ENCODE data around the gene CRACDL. TPM values are rescaled to one million over a fixed set of nuclear protein-coding genes. Genes with fewer than 3 reads are reported as not detected.

The CRACDL gene
- total and polyA plus RNA-seq, 2 experiments from 2014 or later: 0.06 to 0.32 TPM

- no peak for DNase-seq (ENCODE audit: low read depth in 1 of 2, low spot score in 1 of 2)
- Histone ChIP-seq H3K4me1 (ENCODE audit: low read depth) (no peaks in the 10 kb centered on the region), H3K36me3 (no peaks in the 10 kb centered on the region), H3K27me3 (no peaks in the 10 kb centered on the region), H3K27ac (no peak overlapping the region), H3K9me3 (ENCODE audit: low read depth) (no peaks in the 10 kb centered on the region), H3K4me3 (no peak overlapping the region)
- TF ChIP-seq CTCF (IDR thresholded peaks at IDR 0.05; ENCODE audit: low read depth, low read length): no peak
These were observed 102.7 kb downstream of the CRACDL start for GRCh38 chr2:98833172-98833916.

- no peaks in the 10 kb centered on the region for H3K27me3 ChIP-seq
- H3K27ac ChIP-seq: no peak overlapping the region
- no peak for DNase-seq (ENCODE audit: low read depth in 1 of 2, low spot score in 1 of 2)
- H3K36me3 ChIP-seq: no peaks in the 10 kb centered on the region
- TF ChIP-seq CTCF (IDR thresholded peaks at IDR 0.05; ENCODE audit: low read depth, low read length): no peak
- H3K9me3 ChIP-seq (ENCODE audit: low read depth): no peaks in the 10 kb centered on the region
- H3K4me1 ChIP-seq (ENCODE audit: low read depth): no peaks in the 10 kb centered on the region
- H3K4me3 ChIP-seq: no peak overlapping the region
These were observed 103.9 kb downstream of the CRACDL start for GRCh38 chr2:98832172-98832571.

- Histone ChIP-seq H3K36me3 (no peaks in the 10 kb centered on the region), H3K9me3 (ENCODE audit: low read depth) (no peaks in the 10 kb centered on the region), H3K4me1 (ENCODE audit: low read depth) (no peaks in the 10 kb centered on the region), H3K4me3 (no peak overlapping the region), H3K27ac (no peak overlapping the region), H3K27me3 (peaks cover 6% of the 10 kb centered on the region)
- TF ChIP-seq CTCF (IDR thresholded peaks at IDR 0.05; ENCODE audit: low read depth, low read length): no peak
- no peak for DNase-seq (ENCODE audit: low read depth in 1 of 2, low spot score in 1 of 2)
These were observed 105.4 kb downstream of the CRACDL start for GRCh38 chr2:98830571-98831145.

- Histone ChIP-seq H3K4me1 (ENCODE audit: low read depth) (no peaks in the 10 kb centered on the region), H3K4me3 (no peak overlapping the region), H3K36me3 (no peaks in the 10 kb centered on the region), H3K27ac (no peak overlapping the region), H3K9me3 (ENCODE audit: low read depth) (no peaks in the 10 kb centered on the region), H3K27me3 (peaks cover 15% of the 10 kb centered on the region)
- DNase-seq (ENCODE audit: low read depth in 1 of 2, low spot score in 1 of 2): no peak
- TF ChIP-seq CTCF (IDR thresholded peaks at IDR 0.05; ENCODE audit: low read depth, low read length): no peak
These were observed 106.3 kb downstream of the CRACDL start for GRCh38 chr2:98829581-98830270.

- Histone ChIP-seq H3K27me3 (peaks cover 24% of the 10 kb centered on the region), H3K4me3 (no peak overlapping the region), H3K27ac (no peak overlapping the region), H3K36me3 (no peaks in the 10 kb centered on the region), H3K4me1 (ENCODE audit: low read depth) (no peaks in the 10 kb centered on the region), H3K9me3 (ENCODE audit: low read depth) (no peaks in the 10 kb centered on the region)
- TF ChIP-seq CTCF (IDR thresholded peaks at IDR 0.05; ENCODE audit: low read depth, low read length): no peak
- no peak for DNase-seq (ENCODE audit: low read depth in 1 of 2, low spot score in 1 of 2)
These were observed 107.1 kb downstream of the CRACDL start for GRCh38 chr2:98828793-98829371.

Measured in cardiac muscle cell (in vitro differentiated cells and primary cell).